CMK (cell line): ENCODE results near the gene TMPRSS13.

Experiments used
- DNase-seq: peaks from one replicate; pipeline ENCODE4 v3.0.0-alpha.2; 2010; ENCODE audit warnings: low read depth

TMPRSS13 gene

DNA sequence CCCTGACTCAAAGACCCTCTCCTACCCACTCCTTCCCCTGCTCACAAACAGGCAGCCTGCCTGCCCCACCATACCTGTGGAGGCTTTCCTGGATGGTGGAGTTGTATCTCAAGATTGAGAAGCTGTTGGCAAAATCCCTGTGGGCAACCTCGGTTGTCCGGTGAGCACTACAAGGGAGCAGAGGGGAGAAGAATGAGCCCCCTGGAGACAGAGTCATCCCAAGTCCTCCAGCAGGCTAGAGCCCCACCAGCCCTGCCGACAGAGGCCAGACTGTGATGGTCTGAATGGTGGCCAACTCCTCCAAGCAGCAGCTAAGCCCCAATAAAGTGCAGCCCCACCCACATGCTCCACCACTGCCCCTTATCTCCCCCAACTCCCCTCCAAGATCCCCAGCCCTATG, 17.5 kb downstream of the TMPRSS13 start:
- DNase-seq = no peak

DNA sequence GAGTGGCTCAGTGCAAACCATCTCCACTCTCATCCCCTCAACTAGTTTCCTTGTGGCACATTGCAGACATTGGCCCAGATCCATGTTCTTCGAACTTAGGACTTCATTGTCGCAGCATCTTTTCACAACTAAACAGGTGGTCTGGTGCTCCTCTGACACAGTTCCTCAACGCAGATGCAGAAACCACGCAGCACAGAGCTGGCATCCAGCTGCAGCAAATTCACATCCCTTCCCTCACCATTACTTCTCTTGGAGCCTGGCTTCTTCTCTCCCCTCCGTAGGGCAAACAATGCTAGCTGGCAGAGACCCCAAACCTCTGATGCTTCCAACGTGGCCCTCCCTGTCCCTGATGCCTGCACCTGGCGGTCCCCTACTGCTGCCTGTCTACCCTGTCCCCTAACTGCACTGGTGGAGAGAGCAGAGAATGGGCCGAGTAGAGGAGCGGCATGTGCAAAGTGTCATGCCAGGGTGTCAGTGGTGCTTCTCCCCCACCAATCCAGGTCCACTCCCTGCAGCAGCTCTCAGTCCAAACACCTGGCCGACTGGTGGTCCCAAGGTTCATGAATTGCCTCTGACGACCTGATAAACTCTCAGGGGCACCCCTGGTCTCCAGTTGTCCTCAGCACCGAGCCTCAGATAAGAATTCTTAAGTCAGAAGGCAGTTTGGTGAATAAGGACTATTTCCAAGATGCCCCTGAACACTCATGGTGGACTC, 18.1 kb downstream of the TMPRSS13 start:
- no peak for DNase-seq

DNA sequence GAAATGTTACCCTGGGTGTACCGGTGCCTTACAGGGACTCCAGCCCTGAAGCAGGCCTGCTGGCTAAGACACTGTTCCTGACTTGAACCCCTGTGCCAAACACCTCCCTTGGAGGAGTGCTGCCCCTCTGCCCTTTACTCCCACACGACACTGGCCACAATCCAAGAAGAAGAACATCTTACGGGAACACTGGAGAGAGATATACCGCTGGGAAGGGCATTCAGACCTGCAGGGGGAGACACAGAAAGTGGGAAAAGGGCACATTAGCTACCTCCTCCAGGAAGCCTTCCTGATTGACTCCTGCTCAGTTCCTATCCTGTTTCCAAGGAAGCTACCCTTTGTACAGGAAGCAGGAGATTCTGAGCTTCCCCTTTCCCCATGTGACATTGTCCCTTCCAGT, 18.7 kb downstream of the TMPRSS13 start:
- no peak for DNase-seq

DNA sequence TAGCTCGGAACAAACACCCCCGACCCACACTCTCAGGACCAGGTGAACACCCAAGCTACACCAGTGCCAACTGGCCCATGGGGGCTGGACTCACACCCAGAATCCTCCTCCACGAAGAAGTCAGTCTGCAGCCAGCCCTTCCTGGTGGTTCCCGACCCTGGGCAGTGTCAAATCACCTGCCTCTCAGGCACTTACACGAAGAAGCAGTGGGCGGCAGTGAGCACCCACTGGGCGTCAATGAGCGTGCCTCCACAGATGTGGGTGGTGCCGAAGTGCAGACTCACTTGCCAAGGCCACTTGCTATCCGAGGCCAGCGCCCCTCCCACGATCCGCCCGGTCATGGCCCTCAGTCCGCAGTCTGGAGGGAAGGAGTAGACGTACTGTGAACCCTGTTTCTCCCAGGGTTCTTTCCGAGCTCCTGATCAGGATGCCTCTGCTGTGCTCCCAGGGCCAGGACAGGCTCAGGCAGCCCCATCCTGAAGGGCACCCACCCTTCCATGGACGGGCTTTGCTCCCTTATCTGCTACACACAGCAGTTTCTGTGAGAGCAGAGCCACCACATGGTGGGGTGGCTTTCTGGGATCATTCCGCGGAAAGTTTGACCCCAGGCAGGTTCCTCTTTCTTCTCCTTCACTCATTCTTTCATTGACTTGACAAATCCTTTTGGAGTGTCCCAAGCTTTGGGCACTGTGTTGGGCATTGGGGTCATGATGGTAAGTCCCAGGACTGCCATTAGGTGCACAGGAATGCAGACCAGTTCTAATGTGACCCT, 19.4 kb downstream of the TMPRSS13 start:
- DNase-seq = peak; percentile 60

DNA sequence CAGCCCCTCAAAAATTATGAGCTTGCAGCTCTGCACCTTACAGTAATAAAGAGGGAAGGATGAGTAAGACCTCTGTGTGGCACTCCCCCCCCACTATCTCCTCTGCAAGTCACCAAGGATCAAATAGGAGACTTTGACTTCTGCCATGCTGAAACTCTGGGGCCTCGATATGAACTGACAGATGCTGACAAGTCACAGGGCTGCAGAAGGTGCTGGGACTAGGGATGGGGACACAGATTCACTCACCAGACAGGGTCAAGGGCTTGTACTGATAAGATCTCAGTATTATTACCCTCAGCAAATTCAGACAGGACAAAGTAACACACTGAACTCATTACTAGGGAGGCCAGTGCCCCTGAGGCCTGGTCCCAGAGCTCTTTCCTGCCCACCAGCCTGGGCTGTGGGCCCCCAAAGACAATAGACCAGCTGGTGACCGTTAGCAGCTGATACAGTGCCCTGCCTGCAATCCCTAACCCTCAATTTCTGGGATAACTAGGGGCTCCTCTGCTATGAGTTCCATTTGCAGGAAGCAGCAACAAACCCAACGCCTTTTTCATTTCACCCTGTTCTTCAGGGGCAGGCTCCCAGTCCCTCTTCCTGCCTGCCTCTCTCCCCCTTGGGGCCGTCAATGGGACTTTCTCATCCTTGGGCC, 20.1 kb downstream of the TMPRSS13 start:
- no peak for DNase-seq

DNA sequence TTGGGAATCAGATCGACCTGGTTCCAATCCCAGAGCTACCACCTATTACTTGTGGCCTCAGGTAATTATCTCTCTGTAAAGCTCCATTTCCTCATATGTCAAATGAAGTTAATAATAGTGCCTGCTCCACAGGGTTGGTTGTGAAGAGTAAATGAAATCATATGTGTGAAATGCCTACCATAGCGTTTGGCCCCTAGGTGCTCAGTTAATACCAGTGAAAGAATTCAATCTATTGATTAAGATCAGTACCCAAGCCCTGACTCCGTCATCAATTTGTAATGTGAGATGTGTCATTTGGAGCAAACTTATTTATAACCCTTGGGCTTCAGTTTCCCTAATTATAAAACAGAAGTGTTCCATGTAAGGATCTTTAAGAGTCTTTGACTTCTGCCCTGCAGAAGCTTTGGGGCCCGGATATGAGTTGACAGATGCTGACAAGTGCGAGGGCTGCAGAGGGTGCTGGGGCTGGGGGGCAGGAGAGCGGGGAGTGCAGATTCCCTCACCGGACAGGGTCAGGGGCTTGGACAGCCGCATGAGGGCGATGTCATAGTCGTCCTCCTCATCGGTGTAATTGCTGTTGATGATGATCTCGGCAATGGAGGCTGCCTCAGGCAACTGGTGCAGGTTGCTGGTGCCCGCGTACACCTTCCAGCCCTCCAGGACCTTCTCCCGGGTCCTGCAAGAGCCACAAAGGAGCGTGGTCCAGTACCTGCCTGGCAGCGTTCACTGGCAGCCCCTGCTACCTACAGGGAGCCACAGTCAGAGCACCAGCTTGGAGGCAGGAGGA, 20.9 kb downstream of the TMPRSS13 start:
- no peak for DNase-seq

DNA sequence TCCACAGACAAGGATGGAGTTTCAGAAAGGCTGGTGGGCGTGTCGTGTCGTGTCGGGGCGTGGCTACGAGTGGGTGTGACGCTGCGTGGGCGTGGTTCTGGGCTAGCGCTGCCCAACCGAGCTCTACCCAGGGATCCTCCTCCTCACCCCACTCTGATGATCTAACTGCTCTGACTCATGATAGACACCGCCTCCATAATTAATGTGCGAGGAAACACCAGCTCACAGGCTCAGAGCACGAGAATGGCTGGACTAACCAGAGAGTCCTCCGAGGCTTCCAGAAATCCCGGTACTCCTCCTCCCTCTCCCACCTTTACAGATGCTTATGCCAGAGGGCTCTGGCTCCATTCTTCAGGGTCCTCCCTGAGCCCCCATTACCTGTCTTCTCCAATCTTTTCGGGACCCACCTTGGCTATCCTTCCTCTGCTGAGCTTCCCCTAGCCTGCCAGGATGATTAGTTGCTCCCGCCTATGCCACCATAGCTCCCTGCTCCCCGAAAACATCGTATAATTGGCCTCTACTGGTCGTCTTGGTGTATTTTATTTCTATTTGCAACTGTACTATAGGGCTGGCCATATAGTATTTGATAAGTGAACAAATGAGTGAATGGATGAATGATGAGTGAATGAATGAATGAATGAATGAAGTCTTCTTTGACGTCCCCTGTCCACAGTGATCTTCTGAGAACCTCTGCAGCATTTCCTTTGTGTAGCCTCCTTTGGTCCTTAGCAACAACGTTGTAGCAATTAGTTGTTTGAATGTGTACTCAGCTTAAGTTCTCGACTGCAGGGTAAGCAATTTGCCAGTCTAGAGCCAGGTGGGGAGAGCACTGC, 21.7 kb downstream of the TMPRSS13 start:
- DNase-seq = peak; percentile 90

DNA sequence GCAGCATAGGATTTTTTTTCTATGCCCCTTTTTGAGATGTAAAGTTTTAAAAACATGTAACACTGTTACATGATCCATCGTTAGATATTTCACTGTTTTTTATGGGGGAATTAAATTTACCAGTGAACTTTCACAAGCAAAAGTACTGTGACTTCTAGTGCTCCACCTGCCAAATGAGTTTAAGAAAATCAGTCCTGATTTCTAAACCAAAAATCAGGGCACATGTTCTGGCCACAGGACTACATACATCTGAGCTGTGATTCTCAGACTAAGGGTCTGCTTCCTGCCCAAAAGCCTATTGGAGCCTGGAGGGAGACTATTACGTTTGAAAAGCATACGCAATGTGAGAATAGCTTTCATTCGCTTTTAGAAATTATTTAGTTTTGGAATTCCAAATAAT, 22.5 kb downstream of the TMPRSS13 start:
- DNase-seq = no peak

DNA sequence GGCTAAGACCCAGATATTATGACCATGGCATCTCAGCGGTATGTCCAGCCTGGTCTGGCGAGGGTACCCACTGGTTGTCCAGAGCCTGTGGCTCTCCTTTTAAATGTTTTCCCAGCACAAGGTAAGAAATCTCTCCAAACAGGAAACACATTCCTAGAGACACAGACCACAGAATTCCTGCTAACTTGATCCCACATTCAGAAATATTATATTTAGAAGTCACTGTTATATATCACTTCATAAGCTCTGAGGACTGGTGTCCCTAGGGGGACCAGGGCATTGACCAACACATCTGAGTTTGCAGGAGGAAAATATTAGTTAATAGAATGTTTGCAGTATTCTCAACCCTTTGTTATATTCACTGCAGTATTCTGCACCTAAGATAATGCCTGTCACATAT, 23.1 kb downstream of the TMPRSS13 start:
- no peak for DNase-seq

DNA sequence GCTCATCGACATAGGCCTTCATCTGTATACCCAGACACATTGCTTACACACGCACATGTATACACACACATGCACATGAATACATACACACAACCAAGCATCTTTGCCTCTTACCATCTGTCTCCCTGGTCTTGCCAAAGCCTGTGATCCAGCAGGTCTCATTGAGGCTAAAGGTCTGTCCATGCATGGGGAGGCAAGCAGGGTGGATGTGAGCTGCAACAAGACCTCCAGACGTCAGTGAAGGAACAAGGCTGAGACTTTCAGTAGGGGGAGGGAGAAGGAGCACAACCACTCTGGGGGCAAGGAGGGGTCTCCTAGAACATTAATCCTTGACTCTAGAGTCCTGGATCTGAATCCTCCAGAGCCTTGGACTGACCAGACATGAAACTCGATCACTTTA, 23.7 kb downstream of the TMPRSS13 start:
- DNase-seq = no peak

DNA sequence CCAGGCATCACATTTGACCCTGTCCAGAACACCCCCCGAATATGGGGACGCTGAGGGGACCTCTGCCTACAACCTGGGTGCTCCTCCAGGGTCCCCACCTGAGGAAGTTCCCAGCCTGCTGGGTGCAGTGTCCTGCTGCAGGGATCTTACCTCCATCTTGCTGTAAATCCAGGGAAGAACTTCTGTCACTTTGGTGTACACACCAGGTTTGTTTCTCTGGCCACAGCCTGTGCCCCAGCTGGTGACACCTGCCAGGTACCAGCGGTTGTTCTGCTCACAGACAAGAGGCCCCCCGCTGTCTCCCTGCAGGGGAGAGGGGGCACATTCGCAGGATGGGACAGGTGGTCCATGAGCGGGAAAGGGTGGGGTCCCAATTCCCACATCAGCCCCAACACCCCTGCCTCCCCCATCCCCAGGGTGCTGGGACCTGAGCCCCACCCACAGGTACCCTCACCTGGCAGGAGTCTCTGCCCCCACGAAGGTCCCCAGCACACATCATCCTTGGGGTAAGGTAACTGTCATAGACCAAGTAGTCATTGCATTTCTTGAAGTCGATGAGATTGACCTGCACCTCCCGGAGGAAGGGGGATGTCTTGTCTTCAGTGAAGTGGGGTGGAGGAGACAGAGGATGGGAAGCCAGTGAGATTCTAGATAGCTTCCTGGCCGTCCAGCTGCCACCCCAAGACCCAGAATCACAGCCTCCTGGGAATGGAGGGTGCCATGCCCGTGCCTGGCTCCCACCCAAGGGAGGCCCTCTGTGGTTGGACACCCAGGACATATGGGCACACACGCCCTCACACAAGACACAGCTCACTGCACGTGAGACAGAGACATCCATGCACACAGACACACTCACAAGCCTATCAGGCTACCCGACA, 25.5 kb downstream of the TMPRSS13 start:
- no peak for DNase-seq

DNA sequence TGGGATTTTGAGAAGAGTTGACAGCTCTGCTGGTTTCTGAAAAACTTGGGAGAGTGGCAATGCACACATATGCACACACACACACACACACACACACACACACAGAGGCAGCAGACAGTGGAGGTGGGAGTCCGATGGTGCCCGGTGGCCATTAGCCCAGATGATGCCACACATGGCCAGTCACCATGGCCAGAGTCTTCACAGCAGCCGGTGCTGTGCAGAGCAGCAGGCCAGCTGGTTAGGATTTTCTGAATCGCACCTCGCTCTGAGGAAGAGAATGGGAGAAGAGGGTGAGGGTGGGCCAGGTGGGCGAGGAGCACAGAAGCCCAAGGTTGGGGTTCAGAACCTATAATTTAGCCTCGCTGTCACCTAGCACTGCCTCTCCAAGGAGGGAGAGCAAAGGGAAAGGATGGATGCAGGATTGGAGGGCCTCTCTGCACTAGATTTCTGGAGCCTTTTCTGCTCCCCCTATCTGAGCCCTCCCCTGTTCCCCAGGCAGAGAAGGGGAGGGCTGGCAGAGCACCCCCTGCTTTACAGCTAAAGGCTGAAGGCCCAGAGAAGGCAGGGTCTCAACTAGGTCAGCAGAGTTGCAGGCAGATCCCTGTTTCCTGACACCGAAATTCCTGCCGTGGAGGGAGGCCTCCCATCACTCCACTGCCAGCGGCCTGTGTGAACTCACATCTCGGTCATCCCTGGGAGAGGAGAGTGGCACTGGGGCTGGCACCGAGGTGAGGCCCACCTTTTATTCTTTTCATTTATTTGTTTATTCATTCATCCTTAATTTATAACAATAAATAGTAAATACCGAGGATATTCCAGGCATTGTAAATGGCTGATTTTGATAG, 27.0 kb downstream of the TMPRSS13 start:
- no peak for DNase-seq

DNA sequence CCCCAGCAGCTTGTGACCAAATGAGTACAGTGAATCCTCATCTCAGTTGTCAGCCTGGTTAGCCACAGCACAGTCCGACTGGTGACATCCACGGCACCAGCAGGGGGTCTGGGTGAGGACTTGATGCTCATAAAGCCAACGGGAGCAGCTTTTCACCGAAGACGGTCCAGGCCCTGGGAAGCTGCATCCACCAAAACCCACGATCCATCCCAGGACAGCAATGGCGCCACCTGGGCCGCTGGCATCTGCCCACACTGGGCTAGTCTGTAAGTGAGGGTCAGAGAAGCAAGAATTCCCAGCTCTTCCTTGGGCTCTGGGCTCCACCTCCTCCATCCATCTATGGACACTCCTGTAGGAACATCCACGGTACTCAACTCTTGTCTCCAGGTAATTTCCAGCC, 27.6 kb downstream of the TMPRSS13 start:
- no peak for DNase-seq

DNA sequence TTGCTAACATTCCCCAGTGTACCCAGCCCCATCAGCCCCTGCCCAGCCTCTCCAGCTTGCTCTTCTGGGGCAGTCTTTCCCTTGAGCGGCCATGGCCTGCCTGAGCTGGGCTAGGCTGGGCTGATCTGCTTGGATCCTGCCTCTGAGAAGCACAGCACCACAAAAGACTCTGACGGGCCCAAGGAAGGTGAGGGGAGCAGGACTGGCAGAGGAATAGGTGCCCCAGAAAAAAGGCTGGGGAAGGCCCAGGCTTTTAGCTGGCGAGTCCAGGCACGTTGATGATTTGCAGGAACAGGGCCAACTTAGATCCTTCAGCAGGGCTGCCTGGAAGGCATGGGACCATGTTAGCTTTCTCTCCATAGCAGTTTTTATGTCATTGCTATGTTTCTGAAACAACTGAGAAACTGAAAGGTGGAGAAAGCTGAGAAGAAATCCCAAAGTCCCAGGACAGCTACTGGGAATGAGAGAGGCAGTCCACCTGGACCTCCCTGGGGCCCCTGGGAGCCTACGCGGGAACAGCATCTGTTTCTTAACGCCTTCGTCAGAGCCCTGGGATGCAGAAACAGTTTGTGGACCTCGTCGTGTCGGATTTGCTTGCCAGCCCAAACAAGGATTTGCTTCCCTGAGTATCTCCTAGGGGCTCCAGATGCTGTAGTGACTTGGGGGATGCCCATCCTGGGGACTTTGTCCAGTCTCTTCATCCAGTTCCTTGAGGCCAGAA, 28.3 kb downstream of the TMPRSS13 start:
- DNase-seq = no peak

DNA sequence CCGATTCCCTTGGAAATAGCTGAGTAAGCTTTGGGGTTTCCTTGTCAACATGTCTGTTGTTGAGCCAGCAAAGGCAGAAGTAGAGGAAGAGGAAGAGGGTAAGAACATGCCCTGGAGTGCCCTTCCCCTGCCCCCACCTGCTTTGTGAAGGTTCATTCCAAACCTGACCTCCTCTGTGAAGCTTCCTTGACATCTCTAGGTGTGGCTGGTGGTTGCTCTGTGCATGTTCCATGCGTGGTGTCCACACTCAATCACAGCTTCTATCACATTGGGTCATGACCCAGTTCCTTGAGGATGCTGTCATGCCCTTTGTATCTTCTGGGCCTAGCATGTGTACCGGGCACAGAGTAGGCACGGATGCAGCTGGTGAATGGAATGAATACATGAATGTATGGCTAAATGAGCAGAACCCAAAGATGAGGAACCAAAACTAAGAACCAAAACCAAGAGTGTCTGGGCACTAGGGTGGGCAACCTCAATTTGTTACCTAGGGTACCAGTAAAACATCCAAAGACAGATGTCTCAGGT, 29.0 kb downstream of the TMPRSS13 start:
- DNase-seq = no peak

DNA sequence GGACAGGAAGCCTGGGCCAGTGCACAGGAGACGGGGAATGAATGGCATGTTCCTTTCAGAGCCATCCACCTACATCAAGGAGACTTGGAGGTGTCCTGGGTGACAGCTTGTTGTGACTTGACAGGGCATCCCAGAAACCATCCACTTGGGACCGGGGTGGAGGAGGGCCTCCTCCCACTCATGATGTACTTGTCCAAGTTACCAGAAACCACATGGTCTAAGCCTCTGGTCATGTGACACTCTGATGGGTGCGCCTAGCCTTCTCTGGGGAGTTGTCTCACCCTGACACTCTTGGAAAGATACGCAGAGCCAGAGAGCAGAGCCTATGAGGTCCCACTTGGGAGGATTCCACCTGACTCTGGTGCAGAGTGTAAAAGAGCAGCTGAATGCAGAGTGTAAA, 31.1 kb downstream of the TMPRSS13 start:
- DNase-seq = no peak

DNA sequence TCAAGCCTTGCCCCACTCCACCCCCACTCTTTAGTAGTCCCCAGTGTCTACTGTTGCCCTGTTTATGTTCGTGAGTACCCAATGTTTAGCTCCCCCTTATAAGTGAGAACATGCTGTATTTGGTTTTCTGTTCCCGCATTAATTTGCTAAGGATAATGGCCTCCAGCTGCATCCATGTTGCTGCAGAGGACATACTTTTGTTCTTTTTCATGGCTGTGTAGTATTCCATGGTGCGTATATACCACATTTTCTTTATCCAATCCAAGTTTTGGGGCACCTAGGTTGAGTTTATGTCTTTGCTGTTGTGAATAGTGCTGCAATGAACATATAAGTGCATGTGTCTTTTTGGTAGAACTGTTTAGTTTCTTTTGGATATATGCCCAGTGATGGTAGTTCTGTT, 36.6 kb downstream of the TMPRSS13 start:
- no peak for DNase-seq

DNA sequence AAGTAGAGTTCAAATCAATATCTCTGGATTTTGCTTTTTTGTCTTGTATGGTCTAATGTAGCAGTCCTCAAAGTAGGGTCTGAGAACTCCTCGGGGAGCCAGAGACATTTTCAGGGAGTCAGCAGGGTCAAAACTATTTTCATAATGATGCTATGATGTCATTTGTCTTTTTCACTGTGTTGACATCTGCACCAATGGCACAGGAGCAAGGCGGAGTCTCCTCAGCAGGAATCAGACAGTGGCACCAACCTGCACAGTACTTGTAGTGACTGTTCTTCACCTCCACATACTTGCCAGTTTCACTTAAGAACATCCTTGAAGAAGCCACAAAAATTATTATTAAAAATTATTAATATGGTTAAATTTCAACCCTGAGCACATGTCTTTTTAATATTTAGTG, 37.8 kb downstream of the TMPRSS13 start:
- DNase-seq = no peak

DNA sequence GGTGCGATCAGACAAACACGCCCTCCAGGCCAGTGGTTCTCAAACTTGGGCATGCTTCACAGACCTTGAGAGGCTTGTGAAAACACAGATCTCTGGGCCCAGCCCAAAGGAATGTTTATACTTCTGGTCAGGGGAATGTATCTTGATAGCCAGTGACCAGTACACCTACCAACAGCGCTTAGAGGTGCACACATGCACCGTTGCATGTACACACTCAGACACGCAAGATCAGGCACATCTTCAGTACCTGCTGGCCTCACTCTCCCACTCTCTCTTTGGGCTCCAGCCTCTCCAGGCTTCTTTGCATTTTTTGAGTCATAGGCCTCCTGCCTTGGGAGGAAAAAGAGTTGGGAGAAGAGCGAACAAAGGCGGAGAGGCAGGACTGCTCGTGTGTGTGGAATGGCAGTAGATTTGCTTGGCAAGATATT, 41.0 kb downstream of the TMPRSS13 start:
- DNase-seq = no peak
